Measurements from ENCODE around the gene CHD9NB. TPM values are rescaled to one million over a fixed set of nuclear protein-coding genes. Genes with fewer than 3 reads are reported as not detected.
"Not testable (repeated sequence)": the region's sequence is repeated elsewhere in the genome, so short reads cannot be mapped to it uniquely, and the experiment has no call there.

Gene CHD9NB
- total and polyA plus RNA-seq, 8 donors: 1.6 to 22.1 (median 3.5) TPM

DNA sequence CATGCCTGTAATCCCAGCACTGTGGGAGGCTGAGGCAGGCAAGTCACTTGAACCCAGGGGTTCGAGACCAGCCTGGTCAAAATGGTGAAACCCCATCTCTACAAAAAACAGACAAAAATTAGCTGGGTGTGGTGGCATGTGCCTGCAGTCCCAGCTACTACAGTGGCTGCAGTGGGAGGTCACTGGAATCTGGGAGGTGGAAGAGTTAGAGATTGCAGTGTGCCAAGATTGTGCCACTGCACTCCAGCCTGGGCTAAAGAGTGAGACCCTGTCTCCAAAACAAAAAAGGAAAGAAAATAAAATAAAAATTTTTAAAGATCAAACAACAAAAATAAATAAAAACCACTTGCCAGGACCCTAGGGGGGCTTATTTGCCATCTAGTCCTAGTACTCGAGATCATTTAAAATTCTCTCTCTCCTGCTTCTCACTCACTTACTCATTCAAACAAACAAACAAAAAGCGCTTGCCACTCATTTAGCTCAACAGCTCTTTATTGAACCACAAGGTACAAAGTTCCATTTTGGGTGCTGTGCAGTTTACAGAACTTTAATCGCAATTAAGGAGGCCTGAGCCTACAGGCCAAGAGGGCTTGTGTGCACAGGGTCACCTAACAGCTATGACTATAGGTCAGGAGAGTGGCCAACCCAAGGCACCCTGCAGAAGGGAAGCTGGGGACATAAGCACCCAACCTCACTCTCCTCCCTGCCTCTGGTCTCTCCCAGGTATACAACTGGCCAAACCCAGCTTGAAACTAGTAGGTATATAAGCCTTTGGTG is 4.4 kb downstream of the CHD9NB start:
- ATAC-seq: no peak
- TF ChIP-seq, protein P1, sequence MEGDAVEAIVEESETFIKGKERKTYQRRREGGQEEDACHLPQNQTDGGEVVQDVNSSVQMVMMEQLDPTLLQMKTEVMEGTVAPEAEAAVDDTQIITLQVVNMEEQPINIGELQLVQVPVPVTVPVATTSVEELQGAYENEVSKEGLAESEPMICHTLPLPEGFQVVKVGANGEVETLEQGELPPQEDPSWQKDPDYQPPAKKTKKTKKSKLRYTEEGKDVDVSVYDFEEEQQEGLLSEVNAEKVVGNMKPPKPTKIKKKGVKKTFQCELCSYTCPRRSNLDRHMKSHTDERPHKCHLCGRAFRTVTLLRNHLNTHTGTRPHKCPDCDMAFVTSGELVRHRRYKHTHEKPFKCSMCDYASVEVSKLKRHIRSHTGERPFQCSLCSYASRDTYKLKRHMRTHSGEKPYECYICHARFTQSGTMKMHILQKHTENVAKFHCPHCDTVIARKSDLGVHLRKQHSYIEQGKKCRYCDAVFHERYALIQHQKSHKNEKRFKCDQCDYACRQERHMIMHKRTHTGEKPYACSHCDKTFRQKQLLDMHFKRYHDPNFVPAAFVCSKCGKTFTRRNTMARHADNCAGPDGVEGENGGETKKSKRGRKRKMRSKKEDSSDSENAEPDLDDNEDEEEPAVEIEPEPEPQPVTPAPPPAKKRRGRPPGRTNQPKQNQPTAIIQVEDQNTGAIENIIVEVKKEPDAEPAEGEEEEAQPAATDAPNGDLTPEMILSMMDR (IDR thresholded peaks at IDR 0.05): no peak
- Histone ChIP-seq H3K27me3 (no peaks in the 10 kb centered on the region), H3K36me3 (no peaks in the 10 kb centered on the region), H3K4me1 (no peaks in the 10 kb centered on the region), H3K9me3 (no peaks in the 10 kb centered on the region), H3K27ac (no peak overlapping the region), H3K4me3 (no peak overlapping the region)
- intact Hi-C loops (cut with DNase I): no loop called here
- DNase-seq: no peak
- no peak for FAIRE-seq
- 61 to 64% methylated on average over 4 of the region's 4 CpGs for WGBS, 2 donors

DNA sequence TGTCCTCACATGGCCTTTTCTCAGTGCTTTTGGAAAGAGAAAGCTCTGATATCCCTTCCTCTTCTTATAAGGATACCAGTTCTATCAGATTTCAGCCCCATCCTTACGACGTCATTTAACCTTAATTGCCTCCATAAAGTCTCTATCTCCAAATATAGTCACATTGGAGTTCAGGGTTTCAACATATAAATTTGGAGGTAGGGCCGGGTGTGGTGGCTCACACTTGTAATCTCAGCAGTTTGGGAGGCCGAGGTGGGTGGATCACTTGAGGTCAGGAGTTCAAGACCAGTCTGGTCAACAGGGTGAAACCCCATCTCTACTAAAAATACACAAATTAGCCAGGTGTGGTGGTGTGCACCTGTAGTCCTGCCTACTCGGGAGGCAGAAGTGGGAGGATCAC is 5.2 kb downstream of the CHD9NB start:
- H3K27me3 ChIP-seq; ATAC-seq; intact Hi-C loops (cut with DNase I); FAIRE-seq; H3K9me3 ChIP-seq; H3K4me3 ChIP-seq; DNase-seq; H3K36me3 ChIP-seq; H3K27ac ChIP-seq; H3K4me1 ChIP-seq: not testable (repeated sequence)
- 82 to 92% methylated on average over 5 of the region's 5 CpGs for WGBS, 2 donors

DNA sequence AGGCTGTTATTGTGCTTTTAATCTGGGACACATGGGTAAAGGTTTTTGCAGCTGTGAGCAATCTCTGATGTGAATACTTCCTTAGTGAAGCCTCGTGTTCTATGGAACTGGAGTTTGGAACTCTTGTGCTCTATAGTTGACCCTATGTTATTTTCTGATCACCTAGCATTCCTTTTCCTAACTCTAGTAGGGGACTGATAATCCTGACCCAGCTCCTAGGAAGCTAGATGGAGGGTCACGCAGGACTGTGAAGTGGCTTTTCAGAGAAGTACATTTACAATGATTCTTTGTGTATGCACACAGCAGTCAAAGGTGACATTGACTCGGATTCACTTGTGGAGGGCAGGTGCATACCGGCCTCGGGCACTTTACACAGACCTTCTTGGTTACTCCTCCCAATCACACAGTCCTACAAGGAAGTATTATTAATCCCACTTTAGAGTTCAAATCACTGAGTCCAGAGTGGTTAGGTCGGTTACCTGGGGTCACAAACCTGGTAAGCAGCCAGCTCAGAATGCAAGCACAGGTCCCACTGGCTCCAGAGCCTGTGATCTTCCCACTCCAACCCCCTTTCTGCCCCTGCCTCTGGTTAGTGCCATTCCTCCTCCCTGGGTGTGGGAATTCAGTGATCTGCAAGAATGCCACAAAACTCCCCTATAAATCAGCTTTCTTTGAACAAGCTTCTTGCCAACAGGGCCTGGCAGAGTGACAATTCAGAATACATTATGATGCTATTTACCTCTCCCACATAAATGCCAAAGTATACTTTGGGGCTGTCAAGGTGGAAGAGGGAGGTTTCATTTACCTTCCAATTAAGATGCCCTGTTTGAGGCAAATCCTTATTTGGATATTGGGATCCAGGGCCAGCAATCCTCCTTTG is 7.1 kb downstream of the CHD9NB start:
- H3K9me3 ChIP-seq: no peaks in the 10 kb centered on the region
- TF ChIP-seq, protein P1 (IDR thresholded peaks at IDR 0.05): no peak
- H3K27me3 ChIP-seq: no peaks in the 10 kb centered on the region
- no peaks in the 10 kb centered on the region for H3K36me3 ChIP-seq
- peak in 2 of 6 donors; percentile 23 to 33 for DNase-seq
- peak overlapping the region in 3 of 4 donors; percentile 74 to 81 (median 80) for H3K27ac ChIP-seq
- H3K4me1 ChIP-seq: peaks cover 0 to 4% (median 0%) of the 10 kb centered on the region in 3 donors
- WGBS, 2 donors: 41 to 45% methylated on average over 6 of the region's 6 CpGs
- intact Hi-C loops (cut with DNase I): no loop called here
- no peak for FAIRE-seq
- ATAC-seq: peak in 2 of 4 donors; percentile 12 to 22
- no peak overlapping the region for H3K4me3 ChIP-seq

DNA sequence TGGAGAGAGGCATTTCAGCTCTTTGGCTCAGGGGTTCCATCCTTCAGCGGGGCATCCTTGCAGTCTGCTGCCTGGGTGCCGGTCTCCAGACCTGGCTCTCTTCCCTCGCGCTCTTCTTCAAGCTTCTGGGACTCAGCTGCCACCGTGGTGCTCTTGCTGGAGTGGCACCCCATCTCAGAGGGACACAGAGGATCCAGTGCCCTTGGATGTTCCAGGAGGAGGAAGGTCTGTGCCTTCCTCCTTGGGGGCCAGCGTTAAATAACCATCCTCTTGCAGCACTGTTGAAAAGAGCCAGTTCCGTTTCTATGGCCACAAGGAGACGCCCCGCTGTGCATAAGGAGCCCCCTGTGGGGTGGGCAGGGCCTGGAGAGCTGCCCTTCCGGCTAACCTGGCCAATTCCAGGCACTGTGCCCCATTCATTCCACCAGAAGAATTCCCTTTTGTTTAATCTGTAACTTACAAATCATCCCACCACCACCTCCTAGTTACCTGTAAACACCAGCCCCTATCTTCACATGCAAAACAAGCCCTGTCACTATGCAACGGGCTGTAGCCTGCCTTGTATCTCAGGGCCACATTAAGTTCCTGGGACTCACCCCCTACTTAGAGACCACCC is 8.6 kb downstream of the CHD9NB start:
- peak; percentile 68 to 82 (median 76) for ATAC-seq

More for the DNA sequence above, 8.6 kb downstream of the CHD9NB start:
- Histone ChIP-seq H3K4me1 (peaks cover 0 to 4% (median 0%) of the 10 kb centered on the region in 3 donors), H3K27me3 (no peaks in the 10 kb centered on the region), H3K4me3 (peak overlapping the region in 2 of 4 donors; percentile 30 to 37), H3K9me3 (no peaks in the 10 kb centered on the region), H3K27ac (peak overlapping the region; percentile 68 to 81 (median 77)), H3K36me3 (no peaks in the 10 kb centered on the region)
- TF ChIP-seq, protein P1 (IDR thresholded peaks at IDR 0.05): no peak
- WGBS, 2 donors: 10 to 20% methylated on average over 11 of the region's 11 CpGs
- FAIRE-seq (no peak), DNase-seq (peak in 5 of 6 donors; percentile 32 to 79 (median 68))
- intact Hi-C loops (cut with DNase I): no loop called here
